22Rv1 (cell line): Measurements from ENCODE around the gene ZFP1.

Experiments
- H3K27ac ChIP-seq: fragments of 450-650 bp; 2 replicates; pipeline ENCODE4 v1.5.1; 2017
- CTCF ChIP-seq: fragments of 450-650 bp; IDR thresholded peaks from 2 replicates; pipeline ENCODE4 v1.5.1; 2017; ENCODE audit warnings: mild to moderate bottlenecking
- ZFX ChIP-seq: fragments of 450-650 bp; IDR thresholded peaks from 2 replicates; pipeline ENCODE4 v1.6.1; 2017; ENCODE audit warnings: antibody characterized with exemption, borderline replicate concordance

Gene ZFP1

DNA sequence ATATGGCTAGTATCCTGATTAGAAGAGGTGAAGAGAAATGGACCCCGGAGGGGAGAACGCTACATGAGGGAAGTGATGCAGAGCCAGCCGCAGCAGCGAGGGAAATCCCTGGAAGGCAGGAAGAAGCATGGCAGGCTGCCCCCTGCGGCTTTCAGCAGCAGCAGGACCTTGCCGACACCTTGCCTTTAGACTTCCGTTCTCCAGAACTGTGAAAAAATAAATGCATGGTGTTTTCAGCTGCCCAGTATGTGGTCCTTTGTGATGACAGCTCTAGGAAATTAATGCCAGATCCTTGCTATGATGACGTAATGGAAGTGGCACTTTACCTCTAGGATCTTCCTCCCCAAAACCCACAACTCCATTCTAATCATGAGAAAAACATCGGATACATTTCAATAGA, 9.7 kb upstream of the ZFP1 start:
- no peak for TF ChIP-seq ZFX
- TF ChIP-seq CTCF = no peak
- H3K27ac ChIP-seq = no peak overlapping the region

GRCh38 chr16:75139498-75139897, 8.8 kb upstream of the ZFP1 start:
- H3K27ac ChIP-seq = no peak overlapping the region
- TF ChIP-seq CTCF = no peak
- no peak for TF ChIP-seq ZFX

DNA sequence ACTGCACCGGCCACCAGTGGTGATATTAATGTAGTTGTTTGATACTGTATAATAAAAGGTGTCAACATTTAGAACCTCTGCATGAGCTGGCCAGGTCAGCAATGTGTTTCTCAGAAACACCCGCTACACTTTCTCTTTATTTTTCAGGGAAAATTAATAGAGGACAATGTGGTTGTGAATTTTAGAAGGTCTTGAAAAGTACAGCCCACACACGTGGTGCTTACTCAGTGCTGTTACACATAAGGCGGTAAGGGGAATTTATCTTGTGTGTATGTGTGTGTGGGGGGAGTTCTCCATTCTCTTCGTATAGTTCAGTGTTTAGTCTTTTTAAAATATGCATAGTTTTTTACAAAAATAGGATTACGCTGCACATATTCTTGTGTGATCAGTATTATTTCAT, 4.4 kb upstream of the ZFP1 start:
- TF ChIP-seq CTCF = no peak
- TF ChIP-seq ZFX = no peak
- no peak overlapping the region for H3K27ac ChIP-seq

- TF ChIP-seq CTCF (no peak), ZFX (no peak)
- H3K27ac ChIP-seq = peak overlapping the region; percentile 95
Observed at GRCh38 chr16:75147968-75148310, 385 bp upstream of the ZFP1 start.

DNA sequence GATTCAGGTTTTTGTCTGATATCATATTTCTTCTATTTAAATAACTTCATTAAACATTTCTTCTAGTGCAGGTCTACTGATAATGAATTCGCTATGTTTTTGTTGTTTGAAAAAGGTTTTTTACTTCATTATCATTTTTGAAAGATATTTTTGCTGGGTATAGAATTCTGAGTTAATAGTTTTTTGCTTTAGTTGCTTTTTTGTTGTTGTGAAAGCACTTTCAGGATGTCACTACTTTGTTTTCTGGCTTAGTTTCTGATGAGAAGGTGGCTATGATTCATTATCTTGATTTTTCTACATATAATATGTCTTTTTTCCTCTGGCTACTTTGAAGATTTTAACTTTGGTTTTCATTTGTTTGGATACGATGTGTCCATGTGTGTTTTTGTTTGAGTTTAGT, 3.5 kb downstream of the ZFP1 start:
- no peak overlapping the region for H3K27ac ChIP-seq
- TF ChIP-seq CTCF (no peak), ZFX (no peak)

- TF ChIP-seq ZFX (no peak), CTCF (no peak)
- H3K27ac ChIP-seq = no peak overlapping the region
Observed at GRCh38 chr16:75152635-75153034, 4.3 kb downstream of the ZFP1 start.

DNA sequence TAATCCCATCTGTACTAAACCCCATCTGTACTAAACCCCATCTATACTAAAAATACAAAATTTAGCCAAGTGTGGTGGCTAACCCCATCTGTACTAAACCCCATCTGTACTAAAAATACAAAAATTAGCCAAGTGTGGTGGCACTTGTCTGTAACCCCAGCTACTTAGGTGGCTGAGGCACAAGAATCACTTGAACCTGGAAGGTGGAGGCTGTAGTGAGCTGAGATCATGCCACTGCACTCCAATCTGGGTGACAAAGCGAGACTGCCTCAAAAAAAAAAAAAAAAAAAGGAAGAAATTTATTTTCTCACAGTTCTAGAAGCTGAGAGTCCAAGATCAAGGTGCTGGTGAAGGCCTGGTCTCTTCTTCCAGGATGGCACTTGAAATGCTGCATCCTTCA, 12.1 kb downstream of the ZFP1 start:
- no peak overlapping the region for H3K27ac ChIP-seq
- TF ChIP-seq ZFX = no peak
- no peak for TF ChIP-seq CTCF
